WTC11 (cell line): Measurements from ENCODE around the gene ROBO2. TPM values are rescaled to one million over a fixed set of nuclear protein-coding genes. Genes with fewer than 3 reads are reported as not detected.

Experiments used
- ATAC-seq: fragments of 200-7000 bp; cut with Tn5 transposase; 2 replicates; pipeline ENCODE4 v1.10.0; 2021; ENCODE audit warnings: mild to moderate bottlenecking, moderate library complexity
- CTCF ChIA-PET: fragments of 300-600 bp; sonication (Branson Sonifier 250); formaldehyde crosslinking; loops from one replicate; lab custom pipeline; 2021; ENCODE audit warnings: antibody characterized with exemption; lab: Charles Lee
- POLR2A ChIA-PET: fragments of 350-600 bp; sonication (Branson Sonifier 250); formaldehyde crosslinking; loops from one replicate; lab custom pipeline; 2021; ENCODE audit warnings: antibody characterized with exemption; lab: Charles Lee
- DNase-seq: peaks from one replicate; pipeline ENCODE4 v3.0.0; 2021; ENCODE audit warnings: low spot score
- H3K27ac Mint-ChIP-seq: 2 replicates; pipeline ENCODE4 v1.8.0; 2021; ENCODE audit warnings: mixed read lengths
- H3K27me3 Mint-ChIP-seq: 2 replicates; pipeline ENCODE4 v1.8.0; 2021; ENCODE audit warnings: low read depth, mild to moderate bottlenecking, moderate library complexity, mixed read lengths
- H3K36me3 Mint-ChIP-seq: 2 replicates; pipeline ENCODE4 v1.8.0; 2021; ENCODE audit warnings: mixed read lengths
- H3K4me1 Mint-ChIP-seq: 2 replicates; pipeline ENCODE4 v1.8.0; 2022; ENCODE audit warnings: mixed read lengths
- H3K4me3 Mint-ChIP-seq: 2 replicates; pipeline ENCODE4 v1.8.0; 2021; ENCODE audit warnings: mild to moderate bottlenecking, moderate library complexity, mixed read lengths
- H3K9me3 Mint-ChIP-seq: 2 replicates; pipeline ENCODE4 v1.8.0; 2021; ENCODE audit warnings: mixed read lengths
- CBFB ChIP-seq: sonication (generic); formaldehyde crosslinking; IDR thresholded peaks from 2 replicates; pipeline ENCODE4 v1.8.1; 2022; ENCODE audit warnings: mild to moderate bottlenecking, low read depth, missing genetic modification reagents
- E2F4 ChIP-seq: sonication (generic); formaldehyde crosslinking; IDR thresholded peaks from 2 replicates; pipeline ENCODE4 v1.8.1; 2022; ENCODE audit warnings: low read depth, mild to moderate bottlenecking, moderate library complexity, missing genetic modification reagents, borderline replicate concordance
- ESRRA ChIP-seq: sonication (generic); formaldehyde crosslinking; IDR thresholded peaks from 2 replicates; pipeline ENCODE4 v1.8.1; 2022; ENCODE audit warnings: mild to moderate bottlenecking, missing genetic modification reagents, borderline replicate concordance
- ETV6 ChIP-seq: sonication (generic); formaldehyde crosslinking; IDR thresholded peaks from 2 replicates; pipeline ENCODE4 v1.8.1; 2022; ENCODE audit warnings: mild to moderate bottlenecking, missing genetic modification reagents
- MLX ChIP-seq: sonication (generic); formaldehyde crosslinking; IDR thresholded peaks from 2 replicates; pipeline ENCODE4 v1.8.1; 2023; ENCODE audit warnings: mild to moderate bottlenecking, missing genetic modification reagents, moderate library complexity
- SP1 ChIP-seq: sonication (generic); formaldehyde crosslinking; conservative IDR thresholded peaks from 2 replicates; pipeline ENCODE4 v1.8.1; 2022; ENCODE audit warnings: missing genetic modification reagents
- TEAD4 ChIP-seq: sonication (generic); formaldehyde crosslinking; IDR thresholded peaks from 2 replicates; pipeline ENCODE4 v1.8.0; 2022; ENCODE audit warnings: mild to moderate bottlenecking, missing genetic modification reagents
- ZBTB43 ChIP-seq: sonication (generic); formaldehyde crosslinking; IDR thresholded peaks from 2 replicates; pipeline ENCODE4 v1.8.1; 2023; ENCODE audit warnings: mild to moderate bottlenecking, missing genetic modification reagents
- ZNF219 ChIP-seq: sonication (generic); formaldehyde crosslinking; IDR thresholded peaks from 2 replicates; pipeline ENCODE4 v1.8.0; 2023; ENCODE audit warnings: missing genetic modification reagents, mild to moderate bottlenecking, borderline replicate concordance
- ZNF317 ChIP-seq: sonication (generic); formaldehyde crosslinking; IDR thresholded peaks from 2 replicates; pipeline ENCODE4 v1.8.1; 2023; ENCODE audit warnings: low read depth, mild to moderate bottlenecking, moderate library complexity, missing genetic modification reagents, borderline replicate concordance
- ZNF396 ChIP-seq: fragments of 250-450 bp; sonication (Bioruptor Pico); IDR thresholded peaks from 2 replicates; pipeline ENCODE4 v1.8.0; 2021; ENCODE audit warnings: mild to moderate bottlenecking, moderate library complexity, borderline replicate concordance
- total RNA-seq: library from RNA; stranded (reverse); gene quantifications from 3 replicates; pipeline ENCODE4 v1.2.3, GENCODE V29; 2021
- TF ChIP-seq, protein P1 (sequence below): fragments of 250-450 bp; sonication (Bioruptor Pico); IDR thresholded peaks from 2 replicates; pipeline ENCODE4 v1.9.0; 2021; ENCODE audit warnings: mild to moderate bottlenecking, borderline replicate concordance
- TF ChIP-seq, protein P2 (sequence below): sonication (generic); formaldehyde crosslinking; conservative IDR thresholded peaks from 2 replicates; pipeline ENCODE4 v1.8.1; 2022; ENCODE audit warnings: mild to moderate bottlenecking, missing genetic modification reagents
- TF ChIP-seq, protein P3 (sequence below): fragments of 250-450 bp; sonication (Bioruptor Pico); IDR thresholded peaks from 2 replicates; pipeline ENCODE4 v2.1.2; 2022; ENCODE audit warnings: mild to moderate bottlenecking, moderate library complexity

The ROBO2 gene
- total RNA-seq, 1 experiment from 2014 or later, result 11.7 TPM

DNA sequence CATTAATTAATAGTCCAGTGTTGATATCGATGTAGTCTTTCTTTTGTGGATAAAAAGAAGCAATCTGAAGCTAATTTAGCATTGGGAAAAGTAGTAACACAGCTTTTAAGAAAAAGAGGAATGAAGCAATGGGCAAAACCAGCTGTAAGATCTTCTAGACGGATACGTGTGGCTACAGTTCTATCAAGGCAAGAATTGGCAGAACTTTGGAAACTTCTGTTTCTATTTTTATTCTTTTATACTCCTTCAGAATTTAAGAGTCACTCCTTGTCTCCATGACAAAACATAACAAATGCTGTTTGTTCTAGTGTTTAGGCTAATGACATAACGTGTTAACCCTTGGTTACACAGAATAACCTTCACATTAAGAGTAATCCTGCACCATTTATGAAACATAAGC, 289.2 kb downstream of the ROBO2 start (continued):
- no peak for TF ChIP-seq ESRRA (CRISPR knock-in tag)
- TF ChIP-seq, protein P1, sequence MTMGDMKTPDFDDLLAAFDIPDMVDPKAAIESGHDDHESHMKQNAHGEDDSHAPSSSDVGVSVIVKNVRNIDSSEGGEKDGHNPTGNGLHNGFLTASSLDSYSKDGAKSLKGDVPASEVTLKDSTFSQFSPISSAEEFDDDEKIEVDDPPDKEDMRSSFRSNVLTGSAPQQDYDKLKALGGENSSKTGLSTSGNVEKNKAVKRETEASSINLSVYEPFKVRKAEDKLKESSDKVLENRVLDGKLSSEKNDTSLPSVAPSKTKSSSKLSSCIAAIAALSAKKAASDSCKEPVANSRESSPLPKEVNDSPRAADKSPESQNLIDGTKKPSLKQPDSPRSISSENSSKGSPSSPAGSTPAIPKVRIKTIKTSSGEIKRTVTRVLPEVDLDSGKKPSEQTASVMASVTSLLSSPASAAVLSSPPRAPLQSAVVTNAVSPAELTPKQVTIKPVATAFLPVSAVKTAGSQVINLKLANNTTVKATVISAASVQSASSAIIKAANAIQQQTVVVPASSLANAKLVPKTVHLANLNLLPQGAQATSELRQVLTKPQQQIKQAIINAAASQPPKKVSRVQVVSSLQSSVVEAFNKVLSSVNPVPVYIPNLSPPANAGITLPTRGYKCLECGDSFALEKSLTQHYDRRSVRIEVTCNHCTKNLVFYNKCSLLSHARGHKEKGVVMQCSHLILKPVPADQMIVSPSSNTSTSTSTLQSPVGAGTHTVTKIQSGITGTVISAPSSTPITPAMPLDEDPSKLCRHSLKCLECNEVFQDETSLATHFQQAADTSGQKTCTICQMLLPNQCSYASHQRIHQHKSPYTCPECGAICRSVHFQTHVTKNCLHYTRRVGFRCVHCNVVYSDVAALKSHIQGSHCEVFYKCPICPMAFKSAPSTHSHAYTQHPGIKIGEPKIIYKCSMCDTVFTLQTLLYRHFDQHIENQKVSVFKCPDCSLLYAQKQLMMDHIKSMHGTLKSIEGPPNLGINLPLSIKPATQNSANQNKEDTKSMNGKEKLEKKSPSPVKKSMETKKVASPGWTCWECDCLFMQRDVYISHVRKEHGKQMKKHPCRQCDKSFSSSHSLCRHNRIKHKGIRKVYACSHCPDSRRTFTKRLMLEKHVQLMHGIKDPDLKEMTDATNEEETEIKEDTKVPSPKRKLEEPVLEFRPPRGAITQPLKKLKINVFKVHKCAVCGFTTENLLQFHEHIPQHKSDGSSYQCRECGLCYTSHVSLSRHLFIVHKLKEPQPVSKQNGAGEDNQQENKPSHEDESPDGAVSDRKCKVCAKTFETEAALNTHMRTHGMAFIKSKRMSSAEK (CRISPR knock-in tag), result no peak
- no peak for TF ChIP-seq MLX (CRISPR knock-in tag)
- TF ChIP-seq ZNF317, result no peak

- H3K27ac Mint-ChIP-seq, result no peak overlapping the region
Measured at GRCh38 chr3:77338195-77338594, 298.3 kb downstream of the ROBO2 start.

More at GRCh38 chr3:77338195-77338594, 298.3 kb downstream of the ROBO2 start:
- Mint-ChIP-seq H3K27me3 (no peaks in the 10 kb centered on the region), H3K36me3 (no peaks in the 10 kb centered on the region)
- ChIA-PET CTCF (no interaction called here), POLR2A (no interaction called here)
- TF ChIP-seq ZNF219 (CRISPR knock-in tag) (no peak), TEAD4 (CRISPR knock-in tag) (no peak), ZBTB43 (CRISPR knock-in tag) (no peak), ETV6 (no peak), E2F4 (CRISPR knock-in tag) (no peak), ZNF396 (CRISPR knock-in tag) (no peak), MLX (CRISPR knock-in tag) (no peak), SP1 (CRISPR knock-in tag) (no peak), CBFB (CRISPR knock-in tag) (no peak)
- TF ChIP-seq, protein P2, sequence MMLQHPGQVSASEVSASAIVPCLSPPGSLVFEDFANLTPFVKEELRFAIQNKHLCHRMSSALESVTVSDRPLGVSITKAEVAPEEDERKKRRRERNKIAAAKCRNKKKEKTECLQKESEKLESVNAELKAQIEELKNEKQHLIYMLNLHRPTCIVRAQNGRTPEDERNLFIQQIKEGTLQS (CRISPR knock-in tag), result no peak
- TF ChIP-seq, protein P3, sequence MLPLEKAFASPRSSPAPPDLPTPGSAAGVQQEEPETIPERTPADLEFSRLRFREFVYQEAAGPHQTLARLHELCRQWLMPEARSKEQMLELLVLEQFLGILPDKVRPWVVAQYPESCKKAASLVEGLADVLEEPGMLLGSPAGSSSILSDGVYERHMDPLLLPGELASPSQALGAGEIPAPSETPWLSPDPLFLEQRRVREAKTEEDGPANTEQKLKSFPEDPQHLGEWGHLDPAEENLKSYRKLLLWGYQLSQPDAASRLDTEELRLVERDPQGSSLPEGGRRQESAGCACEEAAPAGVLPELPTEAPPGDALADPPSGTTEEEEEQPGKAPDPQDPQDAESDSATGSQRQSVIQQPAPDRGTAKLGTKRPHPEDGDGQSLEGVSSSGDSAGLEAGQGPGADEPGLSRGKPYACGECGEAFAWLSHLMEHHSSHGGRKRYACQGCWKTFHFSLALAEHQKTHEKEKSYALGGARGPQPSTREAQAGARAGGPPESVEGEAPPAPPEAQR (CRISPR knock-in tag), result no peak
- TF ChIP-seq, all 79 proteins: peak for 0
- no peak for DNase-seq
- 0 out of 2 replicates have a peak, but pooled peaks cover 4% of the 10 kb centered on the region for H3K4me1 Mint-ChIP-seq
- no peak overlapping the region for H3K4me3 Mint-ChIP-seq
- no peaks in the 10 kb centered on the region for H3K9me3 Mint-ChIP-seq
- ATAC-seq, result no peak
